Adrenal gland (tissue), 5 donors: Measurements from ENCODE around the gene FNBP1L.

Source experiments
- CTCF ChIP-seq, 6 experiments: fragments of 450-650 bp in 4 of 6; fragments of 200-600 bp in 2 of 6; sonication (generic) in 1 of 6; IDR thresholded peaks; 1 replicate in 5 of 6; 2 replicates in 1 of 6; pipeline versions ENCODE4 v1.5.1 to v1.8.0; 2016 to 2021; ENCODE audit warnings: antibody characterized with exemption in 6 of 6, mild to moderate bottlenecking in 2 of 6, moderate library complexity in 1 of 6
- POLR2A ChIP-seq, 2 donors: fragments of 450-650 bp; IDR thresholded peaks; one replicate each; pipeline ENCODE4 v1.6.1; 2017; ENCODE audit warnings: antibody characterized with exemption in 2 of 2, mild to moderate bottlenecking in 2 of 2, moderate library complexity in 1 of 2
- donor health status: DM: no; HTN: no; CAD: no.

GRCh38 chr1:93434987-93435386, 12.9 kb upstream of the FNBP1L start:
- no peak for TF ChIP-seq CTCF (IDR thresholded peaks at IDR 0.05)
- TF ChIP-seq POLR2A (IDR thresholded peaks at IDR 0.05), result no peak
